ENCODE results near the gene MOG.
A peak's percentile ranks its signal among the peaks of the same experiment; 100 is the strongest.

Gene MOG

DNA sequence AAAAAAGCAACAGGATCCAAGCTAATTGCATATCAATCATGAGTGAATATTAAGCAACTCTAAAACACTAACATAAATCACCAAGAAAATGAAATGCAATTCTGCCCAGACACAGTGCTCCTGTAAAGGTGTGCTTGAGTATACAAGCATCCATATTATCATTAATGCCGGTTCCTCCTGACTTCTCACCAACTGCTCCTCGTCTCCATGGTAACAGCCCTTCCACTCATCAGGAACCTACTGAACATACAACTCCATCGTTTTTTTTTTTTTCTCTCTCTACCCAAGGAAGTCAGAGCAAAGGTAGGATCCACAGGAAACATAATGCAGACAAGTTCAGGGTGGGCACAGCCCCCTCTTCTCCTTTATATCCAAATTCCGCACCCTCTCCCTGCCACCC, 36.3 kb upstream of the MOG start:
- CTCF ChIA-PET: no interaction called here
- TF ChIP-seq FOXK2 (IDR thresholded peaks at IDR 0.05) (no peak), SP1 (IDR thresholded peaks at IDR 0.05) (no peak), LEF1 (IDR thresholded peaks at IDR 0.05; ENCODE audit: borderline replicate concordance) (no peak), NFRKB (IDR thresholded peaks at IDR 0.05) (no peak), FOXA1 (IDR thresholded peaks at IDR 0.05) (no peak), BHLHE40 (IDR thresholded peaks at IDR 0.05; ENCODE audit: borderline replicate concordance) (no peak), HDGF (IDR thresholded peaks at IDR 0.05; ENCODE audit: borderline replicate concordance) (no peak), FOXM1 (IDR thresholded peaks at IDR 0.05; ENCODE audit: borderline replicate concordance) (no peak), TARDBP (IDR thresholded peaks at IDR 0.05) (no peak), ARNT (IDR thresholded peaks at IDR 0.05) (no peak), ZNF384 (IDR thresholded peaks at IDR 0.05) (no peak), SUZ12 (IDR thresholded peaks at IDR 0.05) (no peak), CTBP1 (IDR thresholded peaks at IDR 0.05; ENCODE audit: borderline replicate concordance) (no peak), ELF4 (IDR thresholded peaks at IDR 0.05) (no peak), L3MBTL2 (conservative IDR thresholded peaks at IDR 0.05) (no peak)
- TF ChIP-seq, protein P1, sequence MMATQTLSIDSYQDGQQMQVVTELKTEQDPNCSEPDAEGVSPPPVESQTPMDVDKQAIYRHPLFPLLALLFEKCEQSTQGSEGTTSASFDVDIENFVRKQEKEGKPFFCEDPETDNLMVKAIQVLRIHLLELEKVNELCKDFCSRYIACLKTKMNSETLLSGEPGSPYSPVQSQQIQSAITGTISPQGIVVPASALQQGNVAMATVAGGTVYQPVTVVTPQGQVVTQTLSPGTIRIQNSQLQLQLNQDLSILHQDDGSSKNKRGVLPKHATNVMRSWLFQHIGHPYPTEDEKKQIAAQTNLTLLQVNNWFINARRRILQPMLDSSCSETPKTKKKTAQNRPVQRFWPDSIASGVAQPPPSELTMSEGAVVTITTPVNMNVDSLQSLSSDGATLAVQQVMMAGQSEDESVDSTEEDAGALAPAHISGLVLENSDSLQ (IDR thresholded peaks at IDR 0.05): no peak
- POLR2A ChIA-PET: no interaction called here
- no peak for DNase-seq (ENCODE audit: extremely low spot score)

DNA sequence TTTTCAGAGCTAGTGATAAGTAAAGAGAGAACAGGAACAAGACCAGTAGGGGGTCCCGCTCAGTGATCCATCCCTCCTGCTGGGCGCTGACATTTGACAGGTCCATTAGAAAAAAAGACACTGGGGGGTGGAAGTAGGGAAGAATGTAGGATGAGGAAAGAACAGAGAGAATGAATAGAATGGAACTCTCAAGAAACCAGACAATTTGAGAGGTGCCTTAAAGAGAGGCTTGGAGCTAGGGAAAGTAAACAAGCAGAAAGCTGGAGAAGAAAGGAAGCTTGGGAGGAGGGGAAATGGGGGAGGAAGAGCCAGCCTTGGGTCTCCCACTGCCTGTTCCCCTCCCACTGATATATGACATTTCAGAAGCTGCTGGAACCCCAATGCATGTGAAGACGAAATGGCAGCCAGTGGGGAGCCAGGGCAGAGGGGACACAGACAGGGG, 32.4 kb upstream of the MOG start:
- DNase-seq (ENCODE audit: extremely low spot score): no peak
- POLR2A ChIA-PET: interaction anchor here (2.0 kb wide), 1 partner anchor 9 kb away, joined by 8 read pairs; the partner anchor contains the start of gene GABBR1
- TF ChIP-seq LEF1 (IDR thresholded peaks at IDR 0.05; ENCODE audit: borderline replicate concordance) (no peak), TARDBP (IDR thresholded peaks at IDR 0.05) (no peak), ZNF384 (IDR thresholded peaks at IDR 0.05) (no peak), BHLHE40 (IDR thresholded peaks at IDR 0.05; ENCODE audit: borderline replicate concordance) (no peak), SP1 (IDR thresholded peaks at IDR 0.05) (no peak), NFRKB (IDR thresholded peaks at IDR 0.05) (no peak), FOXM1 (IDR thresholded peaks at IDR 0.05; ENCODE audit: borderline replicate concordance) (no peak)
- TF ChIP-seq, protein P1 (IDR thresholded peaks at IDR 0.05): peak; percentile 72
- CTCF ChIA-PET: interaction anchor here (0.6 kb wide), 1 partner anchor 489 kb away, joined by 3 read pairs; no protein-coding TSS in a partner anchor

DNA sequence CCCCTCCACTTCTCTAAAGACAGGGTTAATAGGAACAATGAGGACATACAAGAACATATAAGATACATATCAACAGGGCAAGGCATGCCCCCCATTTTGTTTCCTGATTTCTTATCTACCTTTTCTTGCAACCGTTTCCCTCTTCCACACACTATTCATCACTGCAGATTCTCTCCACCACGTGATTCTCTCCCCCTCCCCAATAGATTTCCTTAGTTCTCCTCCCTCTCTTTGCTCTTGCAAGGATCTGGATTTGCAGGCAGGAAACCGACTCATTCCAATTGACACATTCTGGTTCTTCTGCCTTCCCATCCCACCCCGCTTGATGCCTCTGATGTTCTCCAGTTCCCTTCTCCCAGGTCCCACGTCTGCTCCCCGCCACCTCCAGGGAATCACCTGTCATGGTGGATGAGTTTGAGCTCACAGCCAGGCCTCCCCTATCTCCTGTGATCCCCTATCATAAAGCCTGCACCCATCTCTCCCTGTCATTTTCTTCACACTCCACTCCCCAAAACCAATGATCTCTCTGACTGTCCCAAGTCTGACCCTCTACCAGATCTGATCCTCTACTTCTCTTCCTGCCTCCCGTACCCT, 31.5 kb upstream of the MOG start:
- TF ChIP-seq, protein P1 (IDR thresholded peaks at IDR 0.05): no peak
- TF ChIP-seq SUZ12 (IDR thresholded peaks at IDR 0.05) (no peak), ELF4 (IDR thresholded peaks at IDR 0.05) (no peak), NFRKB (IDR thresholded peaks at IDR 0.05) (no peak)
- DNase-seq (ENCODE audit: extremely low spot score): no peak
- POLR2A ChIA-PET: interaction anchor here (2.0 kb wide), 1 partner anchor 8 kb away, joined by 8 read pairs; the partner anchor contains the start of gene GABBR1
- CTCF ChIA-PET: interaction anchor here (0.5 to 0.6 kb wide), 3 partner anchors 10 to 490 kb away, joined by 3 read pairs; no protein-coding TSS in a partner anchor

DNA sequence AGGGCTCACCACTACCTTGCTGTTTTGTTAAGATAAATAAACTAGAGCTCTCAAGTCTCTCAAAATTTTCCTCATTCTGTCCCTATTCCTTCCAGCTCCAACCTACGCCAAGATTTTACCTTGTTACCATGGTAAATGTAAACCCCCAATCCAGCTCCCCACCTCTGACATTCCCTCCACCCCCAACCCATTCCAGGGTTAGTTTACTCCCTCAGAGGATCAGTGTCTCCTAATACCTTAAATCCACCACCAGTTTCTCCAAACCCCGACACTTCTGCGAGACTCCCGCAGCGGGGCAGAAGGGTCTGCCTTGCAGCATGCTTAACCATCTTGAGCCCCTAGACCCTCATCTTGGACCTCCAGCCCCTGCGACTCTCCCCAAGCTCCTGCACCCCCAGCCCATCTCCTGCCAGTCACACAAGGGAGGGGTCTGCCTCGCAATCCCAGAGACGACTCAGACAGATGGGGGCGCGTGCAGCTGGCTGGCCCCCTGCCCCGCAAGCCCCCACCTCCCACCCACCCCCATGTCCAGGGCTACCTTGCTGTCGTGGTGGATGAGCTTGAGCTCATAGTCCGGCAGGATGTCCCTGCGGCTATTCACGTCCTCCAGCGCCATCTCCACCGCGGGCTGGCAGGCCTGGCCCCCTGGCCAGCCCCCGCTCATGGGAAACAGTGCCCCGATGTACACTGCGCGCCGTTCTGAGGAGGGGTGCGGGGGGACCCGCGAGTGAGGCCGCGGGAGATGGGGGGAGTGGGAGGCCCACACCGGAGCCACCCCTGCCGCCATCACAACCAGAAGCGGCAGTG, 29.7 kb upstream of the MOG start:
- TF ChIP-seq, protein P1 (IDR thresholded peaks at IDR 0.05): no peak
- TF ChIP-seq FOXM1 (IDR thresholded peaks at IDR 0.05; ENCODE audit: borderline replicate concordance) (no peak), BHLHE40 (IDR thresholded peaks at IDR 0.05; ENCODE audit: borderline replicate concordance) (no peak), LEF1 (IDR thresholded peaks at IDR 0.05; ENCODE audit: borderline replicate concordance) (no peak), L3MBTL2 (conservative IDR thresholded peaks at IDR 0.05) (no peak), SUZ12 (IDR thresholded peaks at IDR 0.05) (no peak)
- POLR2A ChIA-PET: interaction anchor here (0.5 to 1.5 kb wide), 2 partner anchors 23 to 550 kb away, joined by 3 to 4 read pairs; no protein-coding TSS in a partner anchor
- CTCF ChIA-PET: interaction anchor here (1.4 to 3.0 kb wide), 3 partner anchors 21 to 27 kb away, joined by 5 to 11 read pairs (median 5); no protein-coding TSS in a partner anchor
- DNase-seq (ENCODE audit: extremely low spot score): no peak

DNA sequence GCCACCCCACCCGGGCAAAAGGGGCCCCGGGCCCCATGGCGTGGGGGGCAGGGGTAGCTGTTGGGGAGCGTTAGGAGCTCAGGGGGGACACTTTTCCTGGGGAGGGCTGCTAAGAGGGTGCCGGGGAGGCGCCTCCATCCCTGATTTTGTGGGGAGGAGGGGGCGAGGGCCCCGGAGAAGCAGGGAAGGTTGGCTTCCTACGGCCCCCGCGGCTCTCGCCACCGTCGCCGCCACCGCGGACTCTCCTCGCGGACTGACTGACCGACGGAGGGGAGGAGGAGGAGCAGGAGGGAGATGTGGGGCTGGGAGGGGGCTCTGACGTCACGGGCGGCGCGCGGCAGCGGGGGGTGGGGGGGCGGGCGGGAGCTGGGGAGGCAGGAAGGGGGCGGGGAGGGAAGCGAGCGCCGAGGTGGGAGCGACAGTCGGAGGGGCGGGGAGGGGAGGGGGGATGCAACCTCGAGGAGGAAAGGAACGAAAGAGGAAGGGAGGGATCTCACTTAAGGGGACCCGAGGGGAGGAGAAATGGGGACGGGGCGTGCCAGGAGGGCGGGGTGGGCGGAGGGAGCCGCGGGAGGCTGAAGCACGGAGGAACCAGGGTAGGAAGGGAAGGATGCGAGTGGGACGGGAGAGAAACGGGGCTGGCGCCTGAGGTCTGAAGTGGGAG, 29.0 kb upstream of the MOG start:
- no peak for TF ChIP-seq ZNF384 (IDR thresholded peaks at IDR 0.05)
- no peak for TF ChIP-seq NFRKB (IDR thresholded peaks at IDR 0.05)
- TF ChIP-seq LEF1 (IDR thresholded peaks at IDR 0.05; ENCODE audit: borderline replicate concordance): no peak
- TF ChIP-seq, protein P1 (IDR thresholded peaks at IDR 0.05): no peak
- TF ChIP-seq BHLHE40 (IDR thresholded peaks at IDR 0.05; ENCODE audit: borderline replicate concordance): no peak
- TF ChIP-seq SP1 (IDR thresholded peaks at IDR 0.05): no peak
- TF ChIP-seq ARNT (IDR thresholded peaks at IDR 0.05): no peak
- TF ChIP-seq ELF4 (IDR thresholded peaks at IDR 0.05): no peak
- no peak for TF ChIP-seq TARDBP (IDR thresholded peaks at IDR 0.05)
- DNase-seq (ENCODE audit: extremely low spot score): peak; percentile 62
- POLR2A ChIA-PET: interaction anchor here (1.0 to 1.6 kb wide), 4 partner anchors 14 to 26 kb away, joined by 3 to 6 read pairs (median 4); no protein-coding TSS in a partner anchor
- CTCF ChIA-PET: interaction anchor here (0.6 to 3.0 kb wide), 2 partner anchors 22 to 25 kb away, joined by 3 to 11 read pairs; no protein-coding TSS in a partner anchor
